Left lung (tissue), 10 donors: ENCODE measurements around the gene HAS3. TPM values are rescaled to one million over a fixed set of nuclear protein-coding genes. Genes with fewer than 3 reads are reported as not detected.

Experiments
- ATAC-seq: fragments of 200-7000 bp; cut with Tn5 transposase; one replicate; pipeline ENCODE4 v1.9.1; 2020; ENCODE audit warnings: moderate library complexity
- DNase-seq, 4 donors: peaks; one replicate each; pipeline ENCODE4 v3.0.0-alpha.2; 2013 to 2020
- H3K27ac ChIP-seq, 2 donors: fragments of 200-600 bp; sonication (generic) in 1 of 2; one replicate each; pipeline versions ENCODE4 v1.5.0 to v1.8.0; 2020 to 2021
- H3K27me3 ChIP-seq, 2 donors: fragments of 200-600 bp; sonication (generic) in 1 of 2; one replicate each; pipeline versions ENCODE4 v1.5.0 to v1.8.0; 2020 to 2021
- H3K36me3 ChIP-seq, 2 donors: fragments of 200-600 bp; sonication (generic) in 1 of 2; one replicate each; pipeline versions ENCODE4 v1.5.0 to v1.8.0; 2020 to 2021
- H3K4me1 ChIP-seq, 2 donors: fragments of 200-600 bp; one replicate each; pipeline ENCODE4 v1.8.0; 2021
- H3K4me3 ChIP-seq, 2 donors: fragments of 200-600 bp; sonication (generic) in 1 of 2; one replicate each; pipeline versions ENCODE4 v1.5.0 to v1.8.0; 2020 to 2021; ENCODE audit warnings: mild to moderate bottlenecking in 1 of 2
- H3K9me3 ChIP-seq, 2 donors: fragments of 200-600 bp; sonication (generic) in 1 of 2; one replicate each; pipeline versions ENCODE4 v1.5.0 to v1.8.0; 2020 to 2021
- intact Hi-C, 2 donors: fragments of 100-400 bp; cut with DNase I; formaldehyde crosslinking; loops; one replicate each; pipeline versions ENCODE4 v1.11.2 to v1.14.2; 2022
- polyA plus RNA-seq, 6 donors: library from polyadenylated mRNA; unstranded; fragments of 120-200 nt; gene quantifications; one replicate each; pipeline ENCODE4 v1.2.1, GENCODE V29; 2013; ENCODE audit not compliant: insufficient read length in 6 of 6
- total RNA-seq, 2 donors: library from RNA; stranded (reverse); fragmentation: NEBNext Ultra II Directional; extraction: Animal tissue kit (Norgen Biotek cat#: 25700); gene quantifications; one replicate each; pipeline ENCODE4 v1.2.1, GENCODE V29; 2021
- TF ChIP-seq, protein P1 (sequence below), 2 donors: fragments of 200-600 bp; sonication (generic) in 1 of 2; IDR thresholded peaks; one replicate each; pipeline versions ENCODE4 v1.5.0 to v1.8.0; 2021; ENCODE audit warnings: antibody characterized with exemption in 2 of 2
- donor health status: DM: no; HTN: yes; CAD: no.
- donor health status: DM: no; HTN: no; CAD: no.

The HAS3 gene
- total and polyA plus RNA-seq, 8 donors: 13.3 to 202 (median 158) TPM

GRCh38 chr16:69084289-69084688 is 21.2 kb upstream of the HAS3 start:
- no peak overlapping the region for H3K27ac ChIP-seq
- H3K27me3 ChIP-seq: no peaks in the 10 kb centered on the region
- ATAC-seq: no peak
- H3K9me3 ChIP-seq: no peaks in the 10 kb centered on the region
- intact Hi-C loops: no loop called here
- H3K4me1 ChIP-seq: peaks cover 2 to 3% of the 10 kb centered on the region in 2 donors
- peaks cover 0 to 25% of the 10 kb centered on the region in 2 donors for H3K36me3 ChIP-seq
- no peak for DNase-seq
- no peak overlapping the region for H3K4me3 ChIP-seq
- TF ChIP-seq, protein P1, sequence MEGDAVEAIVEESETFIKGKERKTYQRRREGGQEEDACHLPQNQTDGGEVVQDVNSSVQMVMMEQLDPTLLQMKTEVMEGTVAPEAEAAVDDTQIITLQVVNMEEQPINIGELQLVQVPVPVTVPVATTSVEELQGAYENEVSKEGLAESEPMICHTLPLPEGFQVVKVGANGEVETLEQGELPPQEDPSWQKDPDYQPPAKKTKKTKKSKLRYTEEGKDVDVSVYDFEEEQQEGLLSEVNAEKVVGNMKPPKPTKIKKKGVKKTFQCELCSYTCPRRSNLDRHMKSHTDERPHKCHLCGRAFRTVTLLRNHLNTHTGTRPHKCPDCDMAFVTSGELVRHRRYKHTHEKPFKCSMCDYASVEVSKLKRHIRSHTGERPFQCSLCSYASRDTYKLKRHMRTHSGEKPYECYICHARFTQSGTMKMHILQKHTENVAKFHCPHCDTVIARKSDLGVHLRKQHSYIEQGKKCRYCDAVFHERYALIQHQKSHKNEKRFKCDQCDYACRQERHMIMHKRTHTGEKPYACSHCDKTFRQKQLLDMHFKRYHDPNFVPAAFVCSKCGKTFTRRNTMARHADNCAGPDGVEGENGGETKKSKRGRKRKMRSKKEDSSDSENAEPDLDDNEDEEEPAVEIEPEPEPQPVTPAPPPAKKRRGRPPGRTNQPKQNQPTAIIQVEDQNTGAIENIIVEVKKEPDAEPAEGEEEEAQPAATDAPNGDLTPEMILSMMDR (IDR thresholded peaks at IDR 0.05): no peak

DNA sequence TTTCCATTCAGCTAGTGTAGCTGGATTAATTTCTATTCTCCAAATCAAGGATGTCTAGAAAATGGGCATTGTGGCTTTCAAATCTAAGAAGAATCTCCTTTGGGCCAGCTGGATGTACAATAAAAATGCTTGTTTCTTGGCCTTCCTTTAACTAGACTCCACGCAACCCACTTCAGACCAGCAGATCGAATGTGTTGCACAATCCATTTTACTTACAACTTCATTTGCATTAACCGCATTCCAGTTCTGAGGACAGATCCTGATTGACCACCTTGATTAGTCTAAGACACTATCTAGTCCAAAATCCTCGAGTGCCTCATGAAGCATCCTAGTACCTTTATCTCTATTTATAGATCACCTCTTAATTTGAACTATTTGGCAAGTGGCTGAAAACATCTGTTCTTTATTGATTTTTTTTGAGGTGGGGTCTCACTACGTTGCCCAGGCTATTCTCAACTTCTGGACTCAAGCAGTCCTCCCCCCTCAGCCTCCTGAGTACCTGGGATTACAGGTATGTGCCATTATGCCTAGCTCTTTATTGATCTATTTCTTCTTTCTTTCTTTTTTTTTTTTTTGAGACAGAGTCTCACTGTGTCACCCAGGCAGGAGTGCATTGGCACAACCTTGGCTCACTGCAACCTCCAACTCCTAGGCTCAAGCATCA is 20.3 kb upstream of the HAS3 start:
- no peaks in the 10 kb centered on the region for H3K27me3 ChIP-seq
- DNase-seq (no peak), ATAC-seq (no peak)
- H3K9me3 ChIP-seq: no peaks in the 10 kb centered on the region
- no peak overlapping the region for H3K4me3 ChIP-seq
- H3K27ac ChIP-seq: no peak overlapping the region
- peaks cover 0 to 25% of the 10 kb centered on the region in 2 donors for H3K36me3 ChIP-seq
- H3K4me1 ChIP-seq: peaks cover 3 to 10% of the 10 kb centered on the region in 2 donors
- intact Hi-C loops: no loop called here
- TF ChIP-seq, protein P1 (IDR thresholded peaks at IDR 0.05): no peak

DNA sequence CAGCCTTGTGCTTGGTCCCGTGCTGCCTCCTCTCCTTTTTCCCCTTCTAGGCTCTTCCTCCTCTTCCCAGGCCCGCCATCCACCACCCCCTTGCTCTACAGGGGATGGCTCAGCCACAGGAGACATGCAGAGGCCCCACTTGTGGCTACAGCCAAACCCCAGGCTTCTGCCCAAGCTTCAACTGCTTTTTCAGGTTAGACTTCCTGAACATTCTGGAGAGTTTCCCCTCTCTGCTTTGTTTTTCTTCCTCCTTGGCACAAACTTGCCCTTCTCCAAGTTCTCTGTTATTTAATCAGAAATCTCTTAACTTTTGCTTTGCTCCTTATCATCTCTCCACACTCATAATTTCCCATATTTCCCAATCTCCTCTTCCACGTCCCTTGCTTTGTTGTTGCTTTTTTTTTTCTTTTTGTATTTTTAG is 18.3 kb upstream of the HAS3 start:
- Histone ChIP-seq H3K36me3 (peaks cover 0 to 25% of the 10 kb centered on the region in 2 donors), H3K4me3 (no peak overlapping the region), H3K27me3 (no peaks in the 10 kb centered on the region), H3K4me1 (peaks cover 3 to 14% of the 10 kb centered on the region in 2 donors), H3K27ac (peak overlapping the region; percentile 48 to 79), H3K9me3 (no peaks in the 10 kb centered on the region)
- intact Hi-C loops: no loop called here
- DNase-seq: no peak
- TF ChIP-seq, protein P1 (IDR thresholded peaks at IDR 0.05): no peak
- peak; percentile 72 for ATAC-seq

DNA sequence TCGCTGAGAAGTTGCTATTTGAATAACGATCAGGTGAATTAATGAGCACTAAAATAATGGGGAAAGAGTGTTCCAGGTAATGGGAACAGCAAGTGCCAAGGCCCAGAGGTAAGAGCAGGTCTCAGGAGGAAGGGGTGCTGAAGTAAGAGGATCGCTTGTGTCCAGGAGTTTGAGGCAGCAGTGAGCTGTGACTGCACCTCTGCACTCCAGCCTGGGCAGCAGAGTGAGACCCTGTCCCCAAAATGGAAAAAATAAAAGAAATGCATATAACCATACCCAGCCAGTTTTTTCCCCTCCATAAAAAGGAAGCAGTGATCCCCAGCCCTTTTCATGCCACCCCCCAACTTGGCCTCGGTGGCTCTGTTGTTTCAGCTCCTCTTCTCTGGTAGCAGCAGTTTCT is 16.8 kb upstream of the HAS3 start:
- no peaks in the 10 kb centered on the region for H3K27me3 ChIP-seq
- H3K27ac ChIP-seq: peak overlapping the region; percentile 9 to 56
- TF ChIP-seq, protein P1 (IDR thresholded peaks at IDR 0.05): no peak
- peaks cover 3 to 14% of the 10 kb centered on the region in 2 donors for H3K4me1 ChIP-seq
- intact Hi-C loops: no loop called here
- DNase-seq (no peak), ATAC-seq (no peak)
- H3K4me3 ChIP-seq: no peak overlapping the region
- H3K9me3 ChIP-seq: no peaks in the 10 kb centered on the region
- peaks cover 0 to 17% of the 10 kb centered on the region in 2 donors for H3K36me3 ChIP-seq

DNA sequence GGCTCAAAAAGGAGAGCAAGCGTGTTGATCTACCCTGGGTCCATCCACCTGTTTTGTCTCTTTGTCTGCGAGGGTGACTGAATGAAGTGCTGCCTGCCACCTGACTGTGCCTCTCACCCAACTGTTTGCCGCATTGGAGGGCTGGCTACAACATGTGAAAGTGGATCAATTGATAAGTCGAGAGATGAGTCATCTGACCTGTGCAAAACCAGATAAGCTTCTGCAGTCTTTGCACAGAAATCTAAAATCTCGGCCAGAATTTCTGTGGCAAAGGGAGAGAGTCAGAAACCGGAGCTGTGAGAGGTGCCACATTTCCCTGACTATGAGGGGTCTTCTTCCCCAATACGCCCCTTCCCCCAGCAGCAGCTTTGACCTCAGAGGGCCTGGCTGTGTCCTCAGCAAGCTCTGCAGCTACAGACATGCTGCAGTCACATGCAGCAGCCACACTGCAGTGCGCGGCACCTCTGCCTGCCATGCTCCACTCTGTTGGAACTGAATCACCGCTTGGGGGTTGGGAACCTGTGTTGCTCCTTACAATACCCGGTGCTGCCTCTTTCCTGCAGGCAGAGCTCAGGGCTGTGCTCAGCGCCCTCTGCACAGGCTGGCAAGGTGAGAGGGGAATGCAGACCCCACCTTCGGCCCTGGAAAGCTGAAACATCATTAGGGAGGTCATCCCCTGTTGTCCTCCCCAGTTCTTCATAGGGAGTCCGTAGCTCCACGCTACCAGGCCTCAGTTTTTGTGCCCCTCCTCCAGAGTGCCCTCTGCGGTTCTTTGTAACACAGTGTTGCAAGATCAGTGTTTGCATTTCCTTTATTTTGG is 16.2 kb upstream of the HAS3 start:
- Histone ChIP-seq H3K4me3 (no peak overlapping the region), H3K27ac (peak overlapping the region; percentile 9 to 56), H3K27me3 (no peaks in the 10 kb centered on the region), H3K4me1 (peaks cover 3 to 14% of the 10 kb centered on the region in 2 donors), H3K36me3 (peaks cover 0 to 12% of the 10 kb centered on the region in 2 donors), H3K9me3 (no peaks in the 10 kb centered on the region)
- TF ChIP-seq, protein P1 (IDR thresholded peaks at IDR 0.05): no peak
- intact Hi-C loops: no loop called here
- ATAC-seq: peak; percentile 67
- peak in 1 of 4 donors; percentile 55 for DNase-seq
